HG03097 (cell line): Measurements from ENCODE around the gene LSR.

Experiments used
- ATAC-seq: cut with Tn5 transposase; IDR thresholded peaks from one replicate; pipeline ENCODE4 v1.9.1; 2021; ENCODE audit not compliant: unreplicated experiment, low FRiP score

Gene LSR

GRCh38 chr19:35296644-35297514, 48.1 kb downstream of the LSR start:
- ATAC-seq, result no peak

- no peak for ATAC-seq
Observed at GRCh38 chr19:35297515-35297848, 48.7 kb downstream of the LSR start.

- no peak for ATAC-seq
Observed at GRCh38 chr19:35297922-35298321, 49.1 kb downstream of the LSR start.

- ATAC-seq, result no peak
Observed at GRCh38 chr19:35298561-35298972, 49.8 kb downstream of the LSR start.

GRCh38 chr19:35299523-35300338, 50.9 kb downstream of the LSR start:
- ATAC-seq, result no peak

GRCh38 chr19:35300339-35300649, 51.5 kb downstream of the LSR start:
- no peak for ATAC-seq

GRCh38 chr19:35301961-35302360, 53.2 kb downstream of the LSR start:
- ATAC-seq, result no peak

- ATAC-seq, result no peak
Observed at GRCh38 chr19:35302446-35302845, 53.6 kb downstream of the LSR start.

GRCh38 chr19:35303357-35303915, 54.6 kb downstream of the LSR start:
- ATAC-seq, result no peak

GRCh38 chr19:35304036-35304435, 55.2 kb downstream of the LSR start:
- ATAC-seq, result no peak

GRCh38 chr19:35305181-35305580, 56.4 kb downstream of the LSR start:
- no peak for ATAC-seq

- no peak for ATAC-seq
Observed at GRCh38 chr19:35306473-35307246, 57.9 kb downstream of the LSR start.

- no peak for ATAC-seq
Observed at GRCh38 chr19:35307931-35308330, 59.1 kb downstream of the LSR start.

- ATAC-seq, result no peak
Observed at GRCh38 chr19:35308910-35309309, 60.1 kb downstream of the LSR start.

- no peak for ATAC-seq
Observed at GRCh38 chr19:35309481-35310279, 60.9 kb downstream of the LSR start.

- no peak for ATAC-seq
Observed at GRCh38 chr19:35310331-35310730, 61.5 kb downstream of the LSR start.

GRCh38 chr19:35310811-35311465, 62.1 kb downstream of the LSR start:
- no peak for ATAC-seq

- no peak for ATAC-seq
Observed at GRCh38 chr19:35311901-35312665, 63.3 kb downstream of the LSR start.

GRCh38 chr19:35313587-35313986, 64.8 kb downstream of the LSR start:
- no peak for ATAC-seq
